CD4-positive, CD25-positive, alpha-beta regulatory T cell (primary cell): ENCODE data around the gene WAS. TPM values are rescaled to one million over a fixed set of nuclear protein-coding genes. Genes with fewer than 3 reads are reported as not detected.

Experiments
- ATAC-seq, 2 donors: fragments of 150-1000 bp; cut with Tn5 transposase; one replicate each; pipeline ENCODE4 v1.10.0; 2021; ENCODE audit warnings: low read depth in 2 of 2, moderate number of reproducible peaks in 2 of 2, moderate library complexity in 1 of 2
- DNase-seq, 3 donors: peaks; one replicate each; pipeline versions ENCODE4 v3.0.0 to v3.0.0-alpha.2; 2012 to 2022; ENCODE audit warnings: mixed read lengths in 1 of 3
- H3K27ac ChIP-seq: one replicate; pipeline ENCODE4 v1.7.0; 2013; ENCODE audit warnings: mild to moderate bottlenecking, low read length; ENCODE audit not compliant: insufficient read depth, poor library complexity, severe bottlenecking
- H3K27me3 ChIP-seq: one replicate; pipeline ENCODE4 v1.7.0; 2013; ENCODE audit warnings: low read length; ENCODE audit not compliant: control insufficient read depth, insufficient read depth
- H3K36me3 ChIP-seq: one replicate; pipeline ENCODE4 v1.7.0; 2013; ENCODE audit warnings: mild to moderate bottlenecking, low read length, moderate library complexity; ENCODE audit not compliant: control insufficient read depth, insufficient read depth
- H3K4me1 ChIP-seq: 2 replicates; pipeline ENCODE4 v1.7.0; 2013; ENCODE audit warnings: mild to moderate bottlenecking, low read length; ENCODE audit not compliant: insufficient read depth, control insufficient read depth, poor library complexity, severe bottlenecking
- H3K4me3 ChIP-seq: one replicate; pipeline ENCODE4 v1.7.0; 2013; ENCODE audit warnings: low read depth, mild to moderate bottlenecking, low read length, moderate library complexity
- H3K9me3 ChIP-seq, 2 experiments: 1 replicate in 1 of 2; 2 replicates in 1 of 2; pipeline ENCODE4 v1.7.0; 2013; ENCODE audit warnings: low read length in 2 of 2, mild to moderate bottlenecking in 1 of 2, moderate library complexity in 1 of 2; ENCODE audit not compliant: control insufficient read depth in 2 of 2
- H3K27ac Mint-ChIP-seq, 3 donors: one replicate each; pipeline ENCODE4 v1.8.0; 2020 to 2022; ENCODE audit warnings: mild to moderate bottlenecking in 3 of 3, mixed read lengths in 3 of 3, moderate library complexity in 2 of 3
- H3K27me3 Mint-ChIP-seq: one replicate; pipeline ENCODE4 v1.8.0; 2022; ENCODE audit warnings: mild to moderate bottlenecking, mixed read lengths
- H3K36me3 Mint-ChIP-seq: one replicate; pipeline ENCODE4 v1.8.0; 2020; ENCODE audit warnings: mixed read lengths
- H3K4me1 Mint-ChIP-seq, 4 donors: one replicate each; pipeline ENCODE4 v1.8.0; 2020 to 2022; ENCODE audit warnings: mixed read lengths in 4 of 4, mild to moderate bottlenecking in 1 of 4
- H3K4me3 Mint-ChIP-seq, 4 donors: one replicate each; pipeline ENCODE4 v1.8.0; 2020 to 2022; ENCODE audit warnings: mild to moderate bottlenecking in 4 of 4, mixed read lengths in 4 of 4, moderate library complexity in 3 of 4
- H3K9me3 Mint-ChIP-seq, 7 donors: one replicate each; pipeline ENCODE4 v1.8.0; 2020 to 2022; ENCODE audit warnings: mixed read lengths in 7 of 7, mild to moderate bottlenecking in 3 of 7, moderate library complexity in 2 of 7
- polyA plus RNA-seq, 4 donors: library from polyadenylated mRNA; unstranded; fragments of 300-500 nt; fragmentation: Illumina TruSeq; gene quantifications; one replicate each; pipeline ENCODE4 v1.2.3, GENCODE V29; 2021
- total RNA-seq: library from RNA; stranded (reverse); gene quantifications from one replicate; pipeline ENCODE4 v1.2.3, GENCODE V29; 2022

WAS gene
- total and polyA plus RNA-seq, 5 donors from 2014 or later, result 12.4 to 101 (median 21.7) TPM

DNA sequence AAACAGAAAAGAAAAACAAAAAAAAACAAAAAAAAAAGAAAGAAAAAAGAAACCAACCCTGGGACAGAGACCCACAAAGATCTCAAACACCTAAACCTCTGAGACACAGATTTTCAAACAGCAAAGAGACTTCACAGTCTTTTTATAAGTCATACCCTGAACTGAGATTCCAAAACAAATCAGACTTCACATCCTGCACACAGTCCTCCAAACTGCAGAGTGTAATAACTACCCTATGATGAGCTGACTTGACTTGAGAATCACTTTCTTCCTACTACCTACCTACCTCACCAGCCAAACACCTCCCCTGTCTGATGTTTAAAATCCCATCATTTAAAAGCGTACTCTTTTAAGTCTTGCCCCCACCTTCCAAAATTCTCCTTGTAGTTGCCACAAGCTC, 52.7 kb downstream of the WAS start:
- Mint-ChIP-seq H3K4me1 (peaks cover 8 to 23% (median 12%) of the 10 kb centered on the region in 4 donors), H3K27me3 (no peaks in the 10 kb centered on the region), H3K27ac (peak overlapping the region; percentile 52 to 94 (median 93)), H3K9me3 (peaks cover 0 to under 1% (median 0%) of the 10 kb centered on the region in 7 donors), H3K4me3 (peak overlapping the region; percentile 34 to 70 (median 44)), H3K36me3 (no peaks in the 10 kb centered on the region)
- Histone ChIP-seq H3K27me3 (no peaks in the 10 kb centered on the region), H3K36me3 (no peaks in the 10 kb centered on the region), H3K9me3 (no peaks in the 10 kb centered on the region), H3K4me1 (peaks cover 5% of the 10 kb centered on the region), H3K27ac (peak overlapping the region; percentile 57), H3K4me3 (peak overlapping the region; percentile 79)
- ATAC-seq (no peak), DNase-seq (peak in 1 of 3 donors; percentile 36)

- peak overlapping the region; percentile 57 for H3K27ac ChIP-seq
- Mint-ChIP-seq H3K27ac (peak overlapping the region; percentile 93 to 94 (median 94)), H3K4me1 (peaks cover 8 to 23% (median 12%) of the 10 kb centered on the region in 4 donors), H3K9me3 (peaks cover 0 to 2% (median 0%) of the 10 kb centered on the region in 7 donors), H3K27me3 (no peaks in the 10 kb centered on the region), H3K36me3 (no peaks in the 10 kb centered on the region), H3K4me3 (peak overlapping the region; percentile 81 to 93 (median 88))
- H3K27me3 ChIP-seq, result no peaks in the 10 kb centered on the region
- DNase-seq (no peak), ATAC-seq (no peak)
- peak overlapping the region; percentile 79 for H3K4me3 ChIP-seq
- H3K9me3 ChIP-seq, result no peaks in the 10 kb centered on the region
- H3K36me3 ChIP-seq, result no peaks in the 10 kb centered on the region
- H3K4me1 ChIP-seq, result peaks cover 5% of the 10 kb centered on the region
Observed at GRCh38 chrX:48736878-48737212, 53.2 kb downstream of the WAS start.

DNA sequence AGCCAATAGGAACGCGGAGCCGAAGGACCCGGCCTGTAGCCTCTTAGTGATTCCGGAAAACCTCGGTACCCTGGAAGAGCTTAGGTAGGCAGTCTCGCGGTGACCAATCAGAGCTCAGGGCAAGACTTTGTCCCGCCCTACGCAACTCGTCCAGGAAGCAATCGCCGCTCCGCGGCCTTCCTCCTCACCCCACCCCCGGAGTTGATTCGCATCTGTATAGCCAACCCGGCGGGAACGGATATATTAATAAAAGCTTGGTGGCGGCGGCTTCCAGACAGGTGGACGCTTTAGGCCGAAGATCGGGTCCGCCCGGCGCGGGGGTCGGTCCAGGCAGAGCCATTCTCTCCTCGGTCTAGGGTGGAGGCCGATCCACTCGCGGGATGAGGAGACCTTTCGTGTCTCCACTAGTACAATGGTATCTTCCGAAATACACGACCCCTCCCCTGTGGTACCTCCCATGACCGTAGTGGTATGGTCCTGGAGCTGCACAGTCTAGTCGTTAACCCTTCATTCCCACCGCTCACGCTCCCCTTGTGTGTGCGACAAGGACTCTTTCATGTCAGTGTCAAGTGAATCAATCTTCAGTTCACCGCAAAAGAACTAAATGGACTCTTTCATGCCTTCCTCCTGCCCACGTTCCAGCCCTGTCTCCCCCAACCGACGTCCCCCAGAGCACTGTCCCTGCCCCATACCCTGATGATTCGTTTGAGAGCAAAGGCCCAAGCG, 53.8 kb downstream of the WAS start:
- peak overlapping the region; percentile 93 to 94 (median 94) for H3K27ac Mint-ChIP-seq
- H3K27ac ChIP-seq, result peak overlapping the region; percentile 87
- peak; percentile 81 to 97 (median 90) for DNase-seq
- H3K27me3 ChIP-seq, result no peaks in the 10 kb centered on the region
- peak overlapping the region; percentile 81 to 93 (median 88) for H3K4me3 Mint-ChIP-seq
- no peaks in the 10 kb centered on the region for H3K36me3 ChIP-seq
- no peaks in the 10 kb centered on the region for H3K36me3 Mint-ChIP-seq
- H3K9me3 Mint-ChIP-seq, result peaks cover 0 to 2% (median 0%) of the 10 kb centered on the region in 7 donors
- no peaks in the 10 kb centered on the region for H3K27me3 Mint-ChIP-seq
- H3K4me1 Mint-ChIP-seq, result peaks cover 8 to 23% (median 12%) of the 10 kb centered on the region in 4 donors
- peaks cover 5% of the 10 kb centered on the region for H3K4me1 ChIP-seq
- H3K9me3 ChIP-seq, result no peaks in the 10 kb centered on the region
- ATAC-seq, result peak; percentile 96 to 99
- peak overlapping the region; percentile 79 for H3K4me3 ChIP-seq

DNA sequence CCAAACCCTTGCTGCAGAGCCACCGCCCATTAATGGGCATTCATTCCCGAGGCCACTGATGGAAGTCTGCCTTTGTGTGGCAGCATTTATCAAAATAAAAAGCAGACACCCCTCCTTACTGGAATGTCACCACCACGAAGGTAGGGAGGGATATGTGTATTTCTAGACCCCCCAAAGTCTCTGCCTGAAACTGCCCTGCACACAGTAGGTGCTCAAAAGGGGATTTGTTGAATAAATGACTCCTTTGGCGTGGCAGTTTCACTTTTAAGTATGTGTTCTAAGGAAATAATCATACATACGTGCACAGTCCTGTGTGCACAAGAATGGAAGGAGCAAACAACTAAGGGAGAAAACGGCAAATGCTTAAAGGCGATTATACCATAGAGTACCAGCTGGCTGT, 54.3 kb downstream of the WAS start:
- DNase-seq, result no peak
- no peaks in the 10 kb centered on the region for H3K36me3 ChIP-seq
- no peak for ATAC-seq
- peaks cover 5% of the 10 kb centered on the region for H3K4me1 ChIP-seq
- H3K27ac ChIP-seq, result peak overlapping the region; percentile 87
- no peaks in the 10 kb centered on the region for H3K27me3 ChIP-seq
- H3K27ac Mint-ChIP-seq, result peak overlapping the region; percentile 93 to 94 (median 94)
- H3K9me3 ChIP-seq, result no peaks in the 10 kb centered on the region
- peak overlapping the region; percentile 79 for H3K4me3 ChIP-seq
- no peaks in the 10 kb centered on the region for H3K36me3 Mint-ChIP-seq
- H3K4me1 Mint-ChIP-seq, result peaks cover 8 to 23% (median 12%) of the 10 kb centered on the region in 4 donors
- peak overlapping the region; percentile 81 to 93 (median 88) for H3K4me3 Mint-ChIP-seq
- H3K9me3 Mint-ChIP-seq, result peaks cover 0 to 2% (median 0%) of the 10 kb centered on the region in 7 donors
- H3K27me3 Mint-ChIP-seq, result no peaks in the 10 kb centered on the region

Other genes starting within 250 kb of the WAS start
- gene SLC38A5, start 213.5 kb upstream of the WAS start, total RNA-seq, result 23.3 TPM
- 10 to 100 TPM; 12.9 to 23.7 (median 19.3) TPM for gene SLC38A5, start 213.5 kb upstream of the WAS start, polyA plus RNA-seq
- 64.5 TPM for gene FTSJ1, start 207.6 kb upstream of the WAS start, total RNA-seq
- gene FTSJ1, start 207.6 kb upstream of the WAS start, polyA plus RNA-seq, result 10 to 100 TPM; 57.9 to 73.1 (median 64.4) TPM
- 18.5 TPM for gene PORCN, start 174.8 kb upstream of the WAS start, total RNA-seq
- gene PORCN, start 174.8 kb upstream of the WAS start, polyA plus RNA-seq, result 10 to 100 TPM in 1 of 4 donors, 1 to 10 TPM in 3; 8.1 to 11.9 (median 9.4) TPM
- 56.8 TPM for gene EBP, start 162.0 kb upstream of the WAS start, total RNA-seq
- 100 to 1,000 TPM in 3 of 4 donors, 10 to 100 TPM in 1; 88.4 to 126 (median 109) TPM for gene EBP, start 162.0 kb upstream of the WAS start, polyA plus RNA-seq
- gene TBC1D25, start 144.1 kb upstream of the WAS start, total RNA-seq, result 32.5 TPM
- 10 to 100 TPM; 14.9 to 18.3 (median 16.9) TPM for gene TBC1D25, start 144.1 kb upstream of the WAS start, polyA plus RNA-seq
- gene RBM3, start 109.3 kb upstream of the WAS start, total RNA-seq, result 309 TPM
- 100 to 1,000 TPM; 192 to 258 (median 219) TPM for gene RBM3, start 109.3 kb upstream of the WAS start, polyA plus RNA-seq
- gene WDR13, start 86.3 kb upstream of the WAS start, total RNA-seq, result 45.8 TPM
- gene WDR13, start 86.3 kb upstream of the WAS start, polyA plus RNA-seq, result 10 to 100 TPM; 33.4 to 53.7 (median 46.0) TPM
- gene SUV39H1, start 12.9 kb downstream of the WAS start, total RNA-seq, result 8.0 TPM
- 10 to 100 TPM; 10.8 to 15.7 (median 13.3) TPM for gene SUV39H1, start 12.9 kb downstream of the WAS start, polyA plus RNA-seq
- not detected for gene GLOD5, start 77.9 kb downstream of the WAS start, total RNA-seq
- gene GLOD5, start 77.9 kb downstream of the WAS start, polyA plus RNA-seq, result not detected
- 0.67 TPM for gene GATA1, start 102.8 kb downstream of the WAS start, total RNA-seq
- gene GATA1, start 102.8 kb downstream of the WAS start, polyA plus RNA-seq, result not detected
- gene HDAC6, start 118.3 kb downstream of the WAS start, total RNA-seq, result 86.6 TPM
- gene HDAC6, start 118.3 kb downstream of the WAS start, polyA plus RNA-seq, result 10 to 100 TPM; 12.6 to 22.0 (median 17.7) TPM
- gene ERAS, start 142.7 kb downstream of the WAS start, total RNA-seq, result not detected
- gene ERAS, start 142.7 kb downstream of the WAS start, polyA plus RNA-seq, result not detected
- gene PCSK1N, start 151.8 kb downstream of the WAS start, total RNA-seq, result 2.6 TPM
- gene PCSK1N, start 151.8 kb downstream of the WAS start, polyA plus RNA-seq, result 1 to 10 TPM; 1.4 to 9.2 (median 4.4) TPM
- 31.4 TPM for gene TIMM17B, start 214.0 kb downstream of the WAS start, total RNA-seq
- 10 to 100 TPM; 47.6 to 65.1 (median 55.2) TPM for gene TIMM17B, start 214.0 kb downstream of the WAS start, polyA plus RNA-seq
- gene PQBP1, start 214.1 kb downstream of the WAS start, total RNA-seq, result 70.0 TPM
- gene PQBP1, start 214.1 kb downstream of the WAS start, polyA plus RNA-seq, result 10 to 100 TPM; 83.7 to 98.9 (median 95.8) TPM
- 50.0 TPM for gene SLC35A2, start 227.8 kb downstream of the WAS start, total RNA-seq
- gene SLC35A2, start 227.8 kb downstream of the WAS start, polyA plus RNA-seq, result 10 to 100 TPM in 2 of 4 donors, 1 to 10 TPM in 2; 7.4 to 13.8 (median 9.0) TPM
- 391 TPM for gene PIM2, start 235.2 kb downstream of the WAS start, total RNA-seq
- 100 to 1,000 TPM; 475 to 549 (median 501) TPM for gene PIM2, start 235.2 kb downstream of the WAS start, polyA plus RNA-seq